Measurements from ENCODE around the gene GOLGA1. TPM values are rescaled to one million over a fixed set of nuclear protein-coding genes. Genes with fewer than 3 reads are reported as not detected.

Gene GOLGA1
- total and polyA plus RNA-seq, 12 donors, result 13.0 to 30.2 (median 23.0) TPM

- Histone ChIP-seq H3K27ac (no peak overlapping the region), H3K36me3 (replicated peaks in 1 of 2) (no peaks in the 10 kb centered on the region), H3K4me3 (no peak overlapping the region), H3K4me1 (replicated peaks in 1 of 2) (peaks cover 7 to 15% of the 10 kb centered on the region in 2 donors), H3K27me3 (no peaks in the 10 kb centered on the region), H3K9me3 (replicated peaks in 1 of 3) (no peaks in the 10 kb centered on the region)
- WGBS, 4 donors, result 47 to 54% (median 52%) methylated on average over 5 of the region's 5 CpGs
- TF ChIP-seq CTCF (IDR thresholded peaks at IDR 0.05) (no peak), POLR2A (IDR thresholded peaks at IDR 0.05) (no peak)
- no peak for DNase-seq
- intact Hi-C loops (cut with DNase I), result no loop called here
Measured at GRCh38 chr9:124829334-124829669, 111.6 kb downstream of the GOLGA1 start.

GRCh38 chr9:124828489-124829333, 112.2 kb downstream of the GOLGA1 start:
- Histone ChIP-seq H3K4me1 (replicated peaks in 1 of 2) (peaks cover 7 to 15% of the 10 kb centered on the region in 2 donors), H3K27ac (no peak overlapping the region), H3K27me3 (no peaks in the 10 kb centered on the region), H3K36me3 (replicated peaks in 1 of 2) (no peaks in the 10 kb centered on the region), H3K4me3 (no peak overlapping the region), H3K9me3 (replicated peaks in 1 of 3) (no peaks in the 10 kb centered on the region)
- intact Hi-C loops (cut with DNase I), result no loop called here
- no peak for DNase-seq
- TF ChIP-seq POLR2A (IDR thresholded peaks at IDR 0.05) (no peak), CTCF (IDR thresholded peaks at IDR 0.05) (no peak)
- WGBS, 4 donors, result 40 to 57% (median 46%) methylated on average over 2 of the region's 2 CpGs

Small RNA genes within 50 kb of the gene (small RNA-seq; reads per million reads assigned to genes)
- gene RNU4-82P, result 0 reads per million in 2 donors

Other genes with a start within 250 kb of the GOLGA1 start
- gene NR6A1, start 169.8 kb downstream of the GOLGA1 start, total RNA-seq, result 1 to 10 TPM in 8 of 9 donors, under 1 TPM in 1; 0.83 to 9.8 (median 1.6) TPM
- 1 to 10 TPM in 2 of 3 donors, under 1 TPM in 1; 0.46 to 1.4 (median 1.1) TPM for gene NR6A1, start 169.8 kb downstream of the GOLGA1 start, polyA plus RNA-seq
- 10 to 100 TPM in 4 of 9 donors, 1 to 10 TPM in 5; 4.8 to 21.4 (median 9.9) TPM for gene OLFML2A, start 163.9 kb downstream of the GOLGA1 start, total RNA-seq
- gene OLFML2A, start 163.9 kb downstream of the GOLGA1 start, polyA plus RNA-seq, result 1 to 10 TPM; 1.7 to 3.4 (median 2.9) TPM
- gene WDR38, start 87.6 kb downstream of the GOLGA1 start, total RNA-seq, result not detected
- under 1 TPM in 1 of 3 donors, not detected in 2; 0.16 TPM for gene WDR38, start 87.6 kb downstream of the GOLGA1 start, polyA plus RNA-seq
- gene RPL35, start 79.1 kb downstream of the GOLGA1 start, total RNA-seq, result 1,000 to 10,000 TPM in 8 of 9 donors, 100 to 1,000 TPM in 1; 884 to 2,087 (median 1,245) TPM
- 1,000 to 10,000 TPM; 1,560 to 4,952 (median 4,757) TPM for gene RPL35, start 79.1 kb downstream of the GOLGA1 start, polyA plus RNA-seq
- 10 to 100 TPM; 20.7 to 86.8 (median 38.1) TPM for gene ARPC5L, start 79.0 kb downstream of the GOLGA1 start, total RNA-seq
- 10 to 100 TPM; 35.9 to 97.6 (median 38.4) TPM for gene ARPC5L, start 79.0 kb downstream of the GOLGA1 start, polyA plus RNA-seq
- 10 to 100 TPM in 5 of 9 donors, 1 to 10 TPM in 4; 7.8 to 19.6 (median 10.6) TPM for gene SCAI, start 202.4 kb upstream of the GOLGA1 start, total RNA-seq
- gene SCAI, start 202.4 kb upstream of the GOLGA1 start, polyA plus RNA-seq, result 1 to 10 TPM; 1.4 to 6.3 (median 3.1) TPM
- gene PPP6C, start 248.7 kb upstream of the GOLGA1 start, total RNA-seq, result 10 to 100 TPM; 30.8 to 71.1 (median 47.8) TPM
- 10 to 100 TPM; 15.9 to 51.0 (median 17.1) TPM for gene PPP6C, start 248.7 kb upstream of the GOLGA1 start, polyA plus RNA-seq